Right kidney (tissue), 1 donor: Measurements from ENCODE around the gene RLF.
"Not testable (repeated sequence)": the region's sequence is repeated elsewhere in the genome, so short reads cannot be mapped to it uniquely, and the experiment has no call there.

Experiments
- DNase-seq: peaks from one replicate; pipeline ENCODE4 v3.0.0-alpha.2; 2016

RLF gene

DNA sequence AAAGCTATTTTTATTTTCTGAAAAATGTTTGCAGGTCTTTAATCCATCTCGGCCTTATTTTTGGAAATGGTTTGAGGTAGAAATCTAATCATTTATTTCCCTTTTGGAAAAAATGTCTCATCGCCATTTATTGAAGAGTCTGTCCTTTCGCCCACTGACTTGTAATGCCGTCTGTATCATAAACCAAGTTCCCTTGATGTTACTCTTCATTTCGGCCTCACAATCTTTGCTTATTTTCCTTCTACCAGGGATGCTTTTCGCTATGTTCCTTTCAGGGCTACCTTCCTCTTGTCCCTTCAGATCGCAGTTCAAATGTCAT, 422 bp upstream of the RLF start:
- DNase-seq: no peak

DNA sequence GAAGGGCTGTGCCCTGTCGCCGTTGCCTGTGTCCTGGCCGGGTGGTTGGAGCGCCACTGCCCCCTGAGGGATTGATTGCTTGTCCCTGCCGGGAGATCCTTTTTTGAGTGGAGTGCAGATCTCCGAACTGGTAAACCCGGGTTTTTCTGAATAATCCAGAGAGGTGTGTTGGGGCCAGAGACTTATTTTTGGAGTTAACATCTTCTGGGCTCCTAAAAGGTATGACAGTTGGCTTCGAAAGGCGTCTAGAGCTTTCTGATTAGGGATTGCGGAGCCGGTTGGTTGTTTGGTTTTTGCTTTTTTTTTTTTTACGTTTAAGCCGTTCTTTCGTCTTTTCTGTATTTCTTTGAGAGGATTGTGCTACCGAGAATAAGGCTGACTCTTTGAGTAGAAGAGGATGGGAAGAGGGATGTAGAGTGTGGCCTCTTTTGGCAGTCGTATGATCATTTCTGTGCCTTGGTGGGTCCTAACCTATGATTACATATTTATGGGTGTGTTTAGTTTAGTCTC, 756 bp downstream of the RLF start:
- no peak for DNase-seq

DNA sequence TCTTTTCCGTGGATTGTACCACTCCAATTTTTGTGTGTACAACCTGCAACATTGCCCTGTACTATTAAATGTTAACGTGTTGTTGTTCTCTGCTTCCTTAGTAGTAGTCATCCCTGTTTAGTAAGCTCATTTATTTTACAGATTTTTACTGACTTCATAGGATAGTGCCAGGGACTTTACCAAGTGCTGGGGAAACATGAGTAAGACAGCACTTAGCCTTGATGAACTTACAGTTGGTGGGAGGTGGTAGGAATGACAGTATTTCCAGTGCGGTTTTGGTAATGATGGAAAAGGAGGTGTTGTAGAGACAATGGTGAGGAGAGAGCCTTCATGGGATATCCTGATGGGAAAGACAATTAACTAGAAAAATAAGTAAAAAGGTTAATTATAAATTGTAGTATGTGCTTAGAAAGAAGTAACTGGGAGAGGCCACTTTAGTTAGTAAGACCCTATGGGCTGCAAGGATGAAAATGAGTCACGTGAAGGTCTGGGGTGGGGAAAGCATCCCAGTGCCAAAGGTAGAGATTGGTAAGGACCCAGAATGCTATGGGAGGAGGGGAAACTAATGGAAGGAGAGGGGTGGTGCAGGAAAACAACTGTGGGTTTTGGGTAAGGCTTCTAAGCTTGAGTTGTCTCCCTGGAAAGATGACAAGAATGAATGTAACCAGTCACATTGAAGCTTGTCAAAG, 1.7 kb downstream of the RLF start:
- no peak for DNase-seq

DNA sequence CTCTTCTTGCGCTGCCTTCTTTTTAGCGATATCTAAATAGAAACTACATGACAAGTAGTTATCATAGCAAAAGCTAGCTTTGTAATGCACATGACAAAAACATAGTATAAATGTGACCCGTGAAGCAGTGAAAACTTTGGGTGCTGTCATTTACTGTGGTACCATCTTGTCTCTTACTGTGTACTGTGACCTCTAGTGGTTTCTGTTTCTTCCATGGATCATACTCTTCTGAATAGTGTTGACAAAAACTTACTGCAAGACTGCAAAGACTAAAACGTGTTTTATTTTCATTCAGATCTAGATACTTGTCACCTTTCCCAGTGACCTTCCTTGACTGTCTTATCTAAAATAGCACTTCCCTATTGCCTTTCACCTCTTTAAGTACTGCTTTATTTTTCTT, 6.1 kb downstream of the RLF start:
- DNase-seq: no peak

DNA sequence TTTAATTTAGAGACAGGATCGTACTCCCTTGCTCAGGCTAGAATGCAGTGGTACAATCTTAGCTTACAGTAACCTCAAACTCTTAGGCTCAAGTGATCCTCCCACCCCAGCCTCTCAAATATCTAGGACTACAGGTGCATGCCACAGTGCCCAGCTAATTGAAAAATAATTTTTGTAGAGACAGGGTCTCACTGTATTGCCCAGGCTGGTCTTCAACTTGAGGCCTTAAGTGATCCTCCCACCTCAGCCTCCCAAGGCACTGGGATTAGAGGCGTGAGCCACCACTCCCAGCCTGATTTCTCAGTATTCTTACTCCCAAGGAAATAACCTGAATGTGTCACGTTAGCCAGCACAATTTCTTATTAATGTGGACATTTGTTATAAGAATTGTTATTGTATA, 9.8 kb downstream of the RLF start:
- no peak for DNase-seq

DNA sequence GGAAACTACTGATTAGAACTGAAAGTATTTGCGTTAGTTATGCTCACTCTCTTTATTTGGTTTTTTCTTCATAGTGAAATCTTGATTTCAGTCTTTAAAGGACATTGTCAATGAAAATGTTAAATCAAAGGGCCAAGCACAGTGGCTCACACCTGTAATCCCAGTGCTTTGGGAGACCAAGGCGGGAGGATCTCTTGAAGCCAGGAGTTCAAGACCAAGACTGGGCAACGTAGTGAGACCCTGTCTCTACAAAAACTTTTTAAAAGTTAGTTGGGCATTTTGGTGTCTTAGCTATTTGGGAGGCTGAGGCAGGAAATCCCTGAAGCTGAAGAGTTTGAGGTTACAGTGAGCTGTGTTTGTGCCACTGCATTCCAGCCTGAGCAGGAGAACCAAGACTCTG, 13.6 kb downstream of the RLF start:
- no peak for DNase-seq

DNA sequence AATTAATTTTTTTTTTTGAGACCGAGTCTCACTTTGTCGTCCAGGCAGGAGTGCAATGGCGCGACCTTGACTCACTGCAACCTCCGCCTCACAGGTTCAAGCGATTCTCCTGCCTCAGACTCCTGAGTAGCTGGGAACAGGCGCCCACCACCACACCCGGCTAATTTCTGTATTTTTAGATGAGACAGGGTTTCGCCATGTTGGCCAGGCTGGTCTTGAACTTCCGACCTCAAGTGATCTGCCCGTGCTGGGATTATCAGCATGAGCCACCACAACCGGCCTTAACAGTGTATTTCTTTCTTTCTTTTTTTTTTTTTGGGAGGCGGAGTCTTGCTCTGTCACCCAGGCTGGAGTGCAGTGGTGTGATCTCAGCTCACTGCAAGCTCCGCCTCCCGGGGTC, 15.8 kb downstream of the RLF start:
- DNase-seq: not testable (repeated sequence)

DNA sequence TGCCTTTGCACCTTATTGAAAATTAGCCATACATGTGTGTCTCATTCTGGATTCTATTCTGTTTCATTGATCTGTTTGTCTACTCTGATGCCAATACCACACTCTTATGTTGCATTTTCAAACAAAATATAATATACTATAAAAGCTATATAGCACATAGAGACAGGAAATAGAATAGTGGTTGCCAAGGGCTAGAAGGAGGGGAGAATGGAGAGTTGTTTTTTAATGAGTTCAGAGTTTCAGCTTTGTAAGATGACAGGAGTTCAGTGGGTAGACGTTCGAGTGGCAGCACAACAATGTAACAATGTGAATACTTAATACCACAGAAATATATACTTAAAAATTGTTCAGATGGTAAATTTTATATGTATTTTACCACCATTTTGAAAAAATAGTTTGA, 17.0 kb downstream of the RLF start:
- DNase-seq: no peak

DNA sequence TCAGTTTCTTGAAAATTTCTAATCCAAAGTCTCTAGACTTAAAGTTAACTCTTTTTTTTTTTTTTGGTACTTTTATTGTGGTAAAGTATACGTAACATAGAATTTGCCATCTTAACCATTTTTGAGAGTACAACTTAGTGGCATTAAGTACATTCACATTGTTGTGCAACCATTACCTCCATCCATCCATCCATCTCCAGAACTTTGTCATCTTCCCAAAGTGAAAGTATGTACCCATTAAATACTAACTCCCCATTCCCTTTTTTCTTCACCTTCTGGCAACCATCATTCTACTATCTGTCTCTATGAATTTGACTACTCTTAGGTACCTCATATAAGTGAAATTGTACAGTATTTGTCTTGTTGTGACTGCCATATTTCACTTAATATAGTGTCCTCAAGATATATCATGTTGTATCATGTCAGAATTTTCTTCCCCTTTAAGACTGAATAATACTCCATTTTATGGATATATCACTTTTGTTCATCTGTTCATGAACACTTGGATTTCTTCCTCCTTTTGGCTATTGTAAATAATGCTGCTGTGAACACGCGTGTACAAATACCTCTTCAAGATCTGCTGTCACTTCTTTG, 18.4 kb downstream of the RLF start:
- DNase-seq: no peak

DNA sequence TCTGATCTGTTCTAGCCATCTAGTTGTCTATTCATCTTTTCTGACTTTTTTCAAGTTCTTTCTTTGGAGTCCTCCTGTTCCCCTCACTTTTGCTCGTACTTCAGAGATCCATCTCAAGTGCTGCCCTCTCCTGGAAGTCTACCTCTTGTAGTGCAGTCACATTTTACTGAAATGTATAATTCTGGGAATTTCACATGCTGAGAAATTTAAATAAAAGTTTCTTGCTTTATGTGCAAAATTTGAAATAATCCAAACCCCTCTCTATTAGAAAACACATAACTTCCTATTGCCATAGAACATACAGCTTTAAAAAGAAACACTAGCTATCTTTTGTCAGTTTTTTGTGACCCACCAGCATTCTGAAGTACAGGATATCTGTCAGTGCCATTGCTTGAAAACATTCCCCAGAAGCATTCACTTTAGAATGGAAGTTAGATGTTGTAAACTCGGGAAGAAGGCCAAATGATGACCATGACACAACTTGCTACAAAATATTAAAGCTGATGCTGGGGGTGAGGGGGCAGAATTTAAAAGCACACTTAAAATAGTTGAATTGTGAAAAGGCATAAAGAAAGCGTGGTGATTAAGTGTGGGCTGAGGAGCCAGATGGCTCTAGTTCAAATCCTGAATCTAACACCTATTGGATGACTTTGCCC, 22.0 kb downstream of the RLF start:
- DNase-seq: no peak

DNA sequence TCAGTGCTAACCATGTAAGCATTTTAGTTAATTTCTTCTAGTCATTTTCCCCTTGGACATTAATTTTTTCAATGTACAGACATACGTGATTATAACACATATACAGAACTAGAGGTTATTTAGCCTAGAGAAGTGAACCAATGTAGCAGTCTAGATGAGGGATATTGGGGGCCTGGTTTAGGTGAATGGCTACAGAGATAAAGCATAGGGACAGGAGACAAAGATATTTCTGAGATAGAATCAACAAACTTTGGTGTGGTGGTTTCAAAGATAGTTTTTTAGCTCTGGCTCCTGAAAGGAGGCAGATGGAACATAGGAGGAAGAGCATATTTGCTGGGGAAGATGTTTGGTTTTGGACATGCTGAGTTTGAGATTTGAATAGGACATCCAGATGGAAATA, 23.0 kb downstream of the RLF start:
- DNase-seq: no peak

DNA sequence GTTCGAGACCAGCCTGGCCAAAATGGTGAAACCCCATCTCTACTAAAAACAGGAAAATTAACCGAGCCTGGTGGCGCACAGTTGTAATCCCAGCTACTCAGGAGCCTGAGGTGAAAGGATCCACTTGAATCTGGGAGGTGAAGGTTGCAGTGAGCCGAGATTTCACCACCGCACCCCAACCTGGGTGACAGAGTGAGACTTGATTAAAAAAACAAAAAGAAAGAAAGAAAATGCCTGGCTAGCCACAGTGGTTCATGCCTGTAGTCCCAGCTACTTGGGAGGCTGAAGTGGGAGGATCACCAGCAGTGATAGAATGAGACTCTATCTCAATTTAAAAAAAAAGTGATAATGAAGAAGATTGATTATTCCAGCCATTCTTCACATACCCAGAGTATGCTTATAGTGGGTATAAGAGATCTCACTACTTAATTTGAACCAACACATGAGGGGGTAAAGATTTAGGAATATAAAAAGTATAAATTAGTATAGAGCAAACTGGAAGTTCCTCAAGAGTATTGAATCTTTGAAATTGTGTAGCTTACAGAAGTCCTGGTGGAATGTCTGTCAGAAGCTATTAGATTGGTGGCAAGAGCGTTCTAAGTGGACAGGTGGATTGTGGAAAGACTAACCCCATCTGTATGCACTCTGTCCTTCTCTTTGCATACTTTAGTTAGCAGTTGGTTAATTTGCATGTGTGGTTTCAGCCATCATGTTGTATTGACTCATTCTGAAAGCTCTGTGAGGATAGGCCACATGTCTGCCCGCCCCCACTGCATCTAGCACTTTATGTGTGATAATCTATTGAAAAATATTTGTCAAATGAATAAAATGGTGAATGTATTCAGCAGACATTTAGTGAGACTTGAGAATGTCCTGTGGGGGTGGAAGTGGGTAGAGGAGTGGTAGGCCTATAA, 25.0 kb downstream of the RLF start:
- no peak for DNase-seq

DNA sequence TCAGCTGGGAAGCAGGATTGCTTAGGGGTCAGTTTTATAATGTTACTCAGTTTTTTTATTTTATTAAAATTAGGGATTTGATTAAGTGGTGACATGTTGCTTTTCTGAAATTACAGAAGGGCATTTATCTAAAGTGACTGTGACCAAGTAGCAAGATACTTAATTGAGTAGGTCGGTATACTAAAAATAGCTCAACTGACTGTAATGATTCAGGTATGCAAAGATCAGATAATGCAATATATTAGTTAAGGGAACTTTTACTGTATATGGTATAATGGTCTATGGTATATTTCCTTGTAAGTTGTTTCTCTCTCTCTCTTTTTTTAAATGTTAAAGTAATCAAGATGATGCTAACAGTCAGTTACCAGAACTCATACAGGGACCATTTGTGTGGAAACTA, 26.2 kb downstream of the RLF start:
- DNase-seq: no peak

DNA sequence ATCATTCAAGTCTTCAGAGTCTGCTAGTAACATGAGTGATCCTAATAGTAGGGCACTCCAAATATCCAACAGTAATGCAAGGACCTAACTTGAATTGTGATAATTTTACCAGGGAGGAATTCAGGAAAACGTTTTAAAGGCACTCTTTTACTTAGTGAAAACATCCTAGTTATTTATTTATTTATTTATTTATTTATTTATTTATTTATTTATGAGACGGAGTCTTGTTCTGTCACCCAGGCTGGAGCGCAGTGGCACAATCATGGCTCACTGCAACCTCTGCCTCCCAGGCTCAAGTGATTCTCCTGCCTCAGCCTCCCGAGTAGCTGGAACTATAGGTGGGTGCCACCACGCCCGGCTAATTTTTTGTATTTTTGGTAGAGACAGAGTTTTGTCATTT, 33.5 kb downstream of the RLF start:
- not testable (repeated sequence) for DNase-seq

DNA sequence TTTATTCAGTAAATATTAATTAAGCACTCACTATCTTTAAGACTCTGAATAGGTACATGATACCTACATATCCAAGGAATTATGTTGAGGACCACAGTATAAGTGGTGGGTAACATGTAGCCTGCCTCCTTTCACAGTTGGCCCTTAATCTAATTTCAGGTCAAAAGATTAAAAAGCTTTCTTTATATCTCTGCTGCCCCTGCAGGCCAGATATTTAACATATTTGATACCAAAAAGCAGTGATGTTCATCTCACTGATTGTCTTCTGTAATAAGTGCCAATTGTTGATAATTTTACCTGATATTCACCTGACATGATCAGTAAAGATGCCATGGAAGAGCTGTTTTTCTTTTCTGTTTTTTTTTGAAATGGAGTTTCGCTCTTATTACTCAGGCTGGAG, 36.5 kb downstream of the RLF start:
- no peak for DNase-seq

DNA sequence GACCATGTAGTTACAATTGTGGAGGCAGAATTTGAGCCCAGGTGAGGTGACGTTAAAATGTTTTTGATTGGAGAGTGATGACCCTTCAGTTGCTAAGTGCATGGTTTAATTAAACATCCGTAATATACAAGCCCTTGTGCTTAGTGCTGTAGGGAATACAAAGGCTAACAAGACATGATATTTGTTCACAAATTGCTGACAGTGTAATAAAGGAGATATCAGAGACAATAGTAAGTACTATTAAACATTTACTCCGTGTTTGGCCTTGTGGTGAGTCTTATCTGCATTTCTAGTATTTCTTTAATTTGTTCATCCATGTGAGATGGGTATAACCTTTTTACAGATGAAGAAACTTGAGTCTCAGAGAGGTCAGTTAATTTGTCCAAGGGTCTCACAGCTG, 37.9 kb downstream of the RLF start:
- no peak for DNase-seq

DNA sequence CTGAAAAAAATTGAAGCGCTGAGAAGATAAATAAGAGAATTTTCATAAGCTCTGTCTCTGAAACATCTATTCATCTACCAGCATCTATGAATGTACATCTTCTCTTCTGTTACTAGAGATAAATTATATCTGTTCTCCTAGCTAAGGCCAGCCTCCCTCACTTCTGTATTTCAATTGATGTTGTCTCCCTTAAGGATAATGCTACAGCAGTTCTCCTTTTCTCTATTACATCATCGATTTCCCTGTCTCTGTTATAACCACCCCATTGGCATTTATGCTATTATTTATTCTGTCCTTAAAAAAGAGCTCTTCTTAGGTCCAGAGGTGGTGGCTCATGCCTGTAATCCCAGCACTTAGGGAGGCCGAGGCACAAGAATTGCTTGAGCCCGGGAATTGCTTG, 43.7 kb downstream of the RLF start:
- no peak for DNase-seq

DNA sequence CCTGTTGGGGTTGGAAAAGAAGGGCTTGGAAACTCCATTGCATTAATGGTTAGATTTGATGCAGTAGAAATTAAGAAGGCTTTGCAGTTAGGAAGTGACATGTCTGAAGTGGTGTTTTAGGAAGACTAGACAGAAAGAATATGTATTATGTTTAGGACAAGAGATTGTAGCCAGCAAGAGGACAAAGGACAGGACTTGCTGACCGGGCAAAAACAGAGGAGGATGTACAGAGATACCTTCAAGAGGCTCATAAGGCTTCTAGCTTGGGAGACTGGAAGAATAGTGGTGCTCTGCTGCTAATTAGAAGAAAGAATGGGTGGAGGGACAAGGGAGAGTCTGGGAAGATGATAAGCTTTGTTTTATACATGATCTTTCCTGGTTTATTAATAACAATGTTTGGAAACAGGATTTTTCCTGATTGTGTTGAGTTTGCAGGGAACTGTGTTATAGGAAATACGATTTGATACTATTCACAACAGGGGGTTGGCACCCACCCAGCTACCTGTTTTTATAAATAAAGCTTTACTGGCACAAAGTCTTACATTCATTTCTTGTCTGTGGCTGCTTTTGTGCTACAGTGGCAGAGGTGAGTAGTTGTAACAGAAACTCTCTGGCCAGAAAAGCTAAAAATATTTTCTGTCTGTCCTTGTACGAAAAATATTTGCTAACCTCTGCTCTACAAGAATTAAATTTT, 49.5 kb downstream of the RLF start:
- no peak for DNase-seq

DNA sequence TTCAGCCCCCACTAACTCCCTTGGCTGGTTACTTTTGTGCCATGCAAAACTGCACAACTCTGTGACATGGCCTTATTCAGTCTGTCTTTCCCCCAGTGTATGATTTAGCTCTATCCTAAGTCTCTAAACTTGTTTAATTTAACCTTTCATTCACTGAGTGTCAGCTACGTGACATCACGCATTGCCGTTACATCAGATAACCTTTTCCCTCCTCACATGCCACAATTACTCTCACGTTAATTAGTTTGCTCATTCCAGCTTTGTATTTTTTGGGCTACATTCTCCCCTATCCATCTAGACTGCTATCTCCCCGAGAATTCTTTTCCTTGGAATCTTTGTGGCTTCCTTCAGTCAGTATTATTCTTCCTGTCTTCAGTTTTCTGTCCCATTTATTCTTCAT, 57.1 kb downstream of the RLF start:
- no peak for DNase-seq

DNA sequence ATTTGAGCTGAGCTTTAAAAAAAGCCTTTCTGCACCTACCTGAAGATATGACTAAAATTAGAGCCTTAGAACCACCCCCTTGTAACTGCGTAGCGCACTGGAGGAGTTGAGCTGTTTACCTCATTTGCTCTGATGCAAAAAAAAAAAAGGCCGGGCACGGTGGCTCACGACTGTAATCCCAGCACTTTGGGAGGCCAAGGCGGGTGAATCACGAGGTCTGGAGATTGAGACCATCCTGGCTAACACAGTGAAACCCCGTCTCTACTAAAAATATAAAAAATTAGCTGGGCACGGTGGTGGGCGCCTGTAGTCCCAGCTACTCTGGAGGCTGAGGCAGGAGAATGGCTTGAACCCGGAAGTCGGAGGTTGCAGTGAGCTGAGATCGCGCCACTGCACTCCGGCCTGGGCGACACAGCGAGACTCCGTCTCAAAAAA, 60.3 kb downstream of the RLF start:
- not testable (repeated sequence) for DNase-seq

DNA sequence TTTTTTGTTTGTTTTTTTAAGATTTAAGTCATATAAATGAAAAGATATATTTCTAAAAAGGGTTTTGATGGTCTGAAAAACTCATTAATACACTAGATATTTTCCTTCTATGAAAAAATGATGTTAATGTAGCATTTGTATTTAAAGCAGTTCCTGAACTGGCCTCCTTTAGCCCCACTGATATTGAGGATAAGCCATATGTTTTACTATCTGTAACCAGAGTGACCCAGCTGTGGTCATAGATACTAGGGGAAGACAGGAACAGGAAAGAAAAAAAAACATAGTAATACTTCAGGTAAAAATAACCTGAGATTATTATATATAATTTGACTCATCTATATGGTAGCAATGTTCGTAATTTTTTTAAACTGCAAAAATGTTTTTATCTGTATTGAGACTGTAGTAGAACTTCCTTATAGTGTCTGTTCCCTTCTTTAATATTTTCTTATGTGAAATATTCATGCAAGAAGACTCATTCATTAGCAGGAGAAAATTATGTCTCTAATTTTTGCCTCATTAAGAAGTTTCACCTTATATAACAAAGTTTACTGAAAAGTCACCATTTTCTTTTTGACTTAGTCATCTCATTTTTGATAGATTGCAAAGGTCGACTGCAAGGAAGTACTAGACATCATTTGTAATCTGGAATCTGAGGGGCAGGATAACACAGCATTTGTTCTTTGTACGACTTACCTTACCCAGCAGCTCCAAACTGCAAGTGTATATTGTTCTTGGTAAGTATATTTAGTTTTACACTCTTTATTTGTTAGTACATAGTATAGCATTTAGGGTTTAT, 61.0 kb downstream of the RLF start:
- no peak for DNase-seq
